B cell (primary cell): ENCODE data around the gene TBCD.

Experiments
- CTCF ChIP-seq: fragments of 200-600 bp; IDR thresholded peaks from one replicate; pipeline ENCODE4 v1.8.0; 2022; ENCODE audit warnings: antibody characterized with exemption, mild to moderate bottlenecking
- EZH2 ChIP-seq: IDR thresholded peaks from 2 replicates; pipeline ENCODE4 v1.6.1; 2012; ENCODE audit warnings: borderline replicate concordance, low read depth, mild to moderate bottlenecking, moderate library complexity, low read length; ENCODE audit not compliant: insufficient read depth, poor library complexity, severe bottlenecking

GRCh38 chr17:82926081-82926480 is 174.2 kb downstream of the TBCD start:
- TF ChIP-seq CTCF (no peak), EZH2 (no peak)
